ENCODE results near the gene SLC25A23. TPM values are rescaled to one million over a fixed set of nuclear protein-coding genes. Genes with fewer than 3 reads are reported as not detected.

SLC25A23 gene
- total RNA-seq, 4 donors from 2014 or later, result 33.2 to 45.6 (median 42.4) TPM

- no peak for DNase-seq (ENCODE audit: low spot score in 2 of 2)
- H3K9me3 ChIP-seq, result no peaks in the 10 kb centered on the region
- peaks cover 0 to 6% of the 10 kb centered on the region in 2 donors for H3K27me3 ChIP-seq
- no peaks in the 10 kb centered on the region for H3K36me3 ChIP-seq
- no peak for TF ChIP-seq EP300 (IDR thresholded peaks at IDR 0.05)
- no peak for TF ChIP-seq POLR2A (IDR thresholded peaks at IDR 0.05)
- no peak for TF ChIP-seq CTCF (IDR thresholded peaks at IDR 0.05)
- no peaks in the 10 kb centered on the region for H3K4me1 ChIP-seq
- no peak overlapping the region for H3K4me3 ChIP-seq
- WGBS, 2 donors, result 88 to 97% methylated on average over 7 of the region's 7 CpGs
- no peak overlapping the region for H3K27ac ChIP-seq
Measured at GRCh38 chr19:6484831-6485230, 25.2 kb upstream of the SLC25A23 start.

GRCh38 chr19:6484230-6484629, 24.6 kb upstream of the SLC25A23 start:
- Histone ChIP-seq H3K4me1 (no peaks in the 10 kb centered on the region), H3K4me3 (no peak overlapping the region), H3K9me3 (no peaks in the 10 kb centered on the region), H3K27ac (no peak overlapping the region), H3K27me3 (peaks cover 0 to 10% of the 10 kb centered on the region in 2 donors), H3K36me3 (no peaks in the 10 kb centered on the region)
- TF ChIP-seq POLR2A (IDR thresholded peaks at IDR 0.05), result no peak
- TF ChIP-seq EP300 (IDR thresholded peaks at IDR 0.05), result no peak
- no peak for TF ChIP-seq CTCF (IDR thresholded peaks at IDR 0.05)
- DNase-seq (ENCODE audit: low spot score in 2 of 2), result no peak
- WGBS, 2 donors, result 89% methylated on average over 8 of the region's 8 CpGs

- WGBS, 2 donors, result 48 to 56% methylated on average over 3 of the region's 3 CpGs
- H3K4me3 ChIP-seq, result no peak overlapping the region
- peaks cover 0 to 10% of the 10 kb centered on the region in 2 donors for H3K27me3 ChIP-seq
- DNase-seq (ENCODE audit: low spot score in 2 of 2), result no peak
- H3K27ac ChIP-seq, result no peak overlapping the region
- H3K36me3 ChIP-seq, result no peaks in the 10 kb centered on the region
- TF ChIP-seq EP300 (IDR thresholded peaks at IDR 0.05), result no peak
- TF ChIP-seq POLR2A (IDR thresholded peaks at IDR 0.05), result no peak
- no peak for TF ChIP-seq CTCF (IDR thresholded peaks at IDR 0.05)
- no peaks in the 10 kb centered on the region for H3K9me3 ChIP-seq
- H3K4me1 ChIP-seq, result no peaks in the 10 kb centered on the region
Measured at GRCh38 chr19:6483235-6483634, 23.6 kb upstream of the SLC25A23 start.

GRCh38 chr19:6482343-6482686, 22.7 kb upstream of the SLC25A23 start:
- H3K9me3 ChIP-seq, result no peaks in the 10 kb centered on the region
- 96% methylated on average over 8 of the region's 8 CpGs for WGBS, 2 donors
- peaks cover 0 to 11% of the 10 kb centered on the region in 2 donors for H3K27me3 ChIP-seq
- no peak for DNase-seq (ENCODE audit: low spot score in 2 of 2)
- no peaks in the 10 kb centered on the region for H3K36me3 ChIP-seq
- H3K4me3 ChIP-seq, result no peak overlapping the region
- H3K27ac ChIP-seq, result peak overlapping the region in 1 of 4 donors; percentile 75
- TF ChIP-seq EP300 (IDR thresholded peaks at IDR 0.05) (no peak), POLR2A (IDR thresholded peaks at IDR 0.05) (no peak), CTCF (IDR thresholded peaks at IDR 0.05) (no peak)
- H3K4me1 ChIP-seq, result no peaks in the 10 kb centered on the region

- peak within 1 kb of the TSS in 2 of 4 donors; percentile 41 to 50 for H3K4me3 ChIP-seq
- no peaks in the 10 kb centered on the region for H3K9me3 ChIP-seq
- peaks cover 0 to 5% (median 0%) of the 10 kb centered on the region in 4 donors for H3K4me1 ChIP-seq
- peaks cover 0 to 17% of the 10 kb centered on the region in 2 donors for H3K27me3 ChIP-seq
- TF ChIP-seq CTCF (IDR thresholded peaks at IDR 0.05), result peak in 4 of 5 experiments; percentile 29 to 47 (median 40)
- TF ChIP-seq EP300 (IDR thresholded peaks at IDR 0.05), result no peak
- no peaks in the 10 kb centered on the region for H3K36me3 ChIP-seq
- peak in 1 of 2 donors; percentile 11 for DNase-seq (ENCODE audit: low spot score in 2 of 2)
- WGBS, 2 donors, result 20 to 35% methylated on average over 22 to 23 of the region's 24 CpGs
- H3K27ac ChIP-seq, result peak within 1 kb of the TSS in 1 of 4 donors; percentile 75
Measured at GRCh38 chr19:6481541-6482342, 22.1 kb upstream of the SLC25A23 start, which contains the start of gene DENND1C. Gene DENND1C (minus strand): TSS chr19:6481787. CDS start chr19:6481695, 92 bp downstream.
